WERI-Rb-1 (cell line): ENCODE results near the gene RTN4RL1.

Experiments used
- DNase-seq: peaks from one replicate; pipeline ENCODE4 v3.0.0-alpha.2; 2020
- H3K27ac ChIP-seq: fragments of 250-450 bp; sonication (Bioruptor Pico); 2 replicates; pipeline ENCODE4 v1.5.1; 2020; ENCODE audit warnings: mild to moderate bottlenecking, moderate library complexity
- H3K27me3 ChIP-seq: fragments of 250-450 bp; sonication (Bioruptor Pico); 2 replicates; pipeline ENCODE4 v1.5.1; 2021; ENCODE audit warnings: mild to moderate bottlenecking, low read depth, moderate library complexity; ENCODE audit not compliant: insufficient read depth, severe bottlenecking
- H3K36me3 ChIP-seq: fragments of 250-450 bp; sonication (Bioruptor Pico); 2 replicates; pipeline ENCODE4 v1.5.1; 2020; ENCODE audit warnings: mild to moderate bottlenecking, moderate library complexity
- H3K4me3 ChIP-seq: 2 replicates; pipeline ENCODE4 v1.5.1; 2011; ENCODE audit warnings: low read depth, mild to moderate bottlenecking, control low read depth, low read length
- H3K9me3 ChIP-seq: fragments of 250-450 bp; sonication (Bioruptor Pico); 2 replicates; pipeline ENCODE4 v1.5.1; 2021; ENCODE audit warnings: mild to moderate bottlenecking, moderate library complexity; ENCODE audit not compliant: severe bottlenecking
- TF ChIP-seq, protein P1 (sequence below): IDR thresholded peaks from 2 replicates; pipeline ENCODE4 v1.5.1; 2011; ENCODE audit warnings: low read depth, mild to moderate bottlenecking, control low read depth, inconsistent platforms, low read length

The RTN4RL1 gene

DNA sequence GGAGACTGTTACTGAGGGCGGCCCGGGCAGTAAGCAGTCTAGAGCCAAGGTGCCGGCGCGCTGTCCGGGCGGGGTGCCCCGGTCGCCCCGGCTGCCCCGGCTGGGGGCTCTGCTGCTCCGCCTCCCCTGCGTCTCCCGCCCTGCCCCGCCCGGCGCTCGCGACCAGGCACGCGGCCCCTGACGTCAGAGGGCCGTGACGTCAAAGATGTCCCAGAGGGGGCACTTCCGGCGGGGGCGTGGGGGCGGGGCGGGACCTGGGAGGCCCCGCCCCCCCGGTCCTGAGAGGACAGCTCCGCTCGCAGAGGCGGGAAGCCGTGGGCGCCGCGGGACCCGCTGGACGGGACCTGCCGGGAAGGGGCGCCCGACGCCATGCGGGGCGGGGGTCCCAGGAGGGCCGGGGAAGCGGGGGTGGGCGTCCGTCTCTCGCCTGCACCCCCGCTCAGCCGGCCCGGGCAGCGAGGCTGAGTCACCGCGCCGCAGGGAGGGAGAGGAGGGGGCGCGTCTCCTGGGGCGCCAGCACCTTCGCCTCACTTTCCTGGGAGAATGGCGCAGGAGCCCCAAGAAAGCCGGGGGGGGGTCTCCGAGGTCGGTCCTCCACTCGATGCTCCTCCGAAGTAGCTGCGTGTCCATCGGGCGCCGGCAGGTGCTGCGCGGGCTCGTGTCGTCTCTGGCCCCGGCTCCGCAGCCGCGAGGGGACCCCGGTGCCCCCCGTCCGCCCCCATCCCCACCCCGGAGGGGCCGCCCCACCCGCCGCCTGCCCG lies 25.3 kb upstream of the RTN4RL1 start:
- TF ChIP-seq, protein P1, sequence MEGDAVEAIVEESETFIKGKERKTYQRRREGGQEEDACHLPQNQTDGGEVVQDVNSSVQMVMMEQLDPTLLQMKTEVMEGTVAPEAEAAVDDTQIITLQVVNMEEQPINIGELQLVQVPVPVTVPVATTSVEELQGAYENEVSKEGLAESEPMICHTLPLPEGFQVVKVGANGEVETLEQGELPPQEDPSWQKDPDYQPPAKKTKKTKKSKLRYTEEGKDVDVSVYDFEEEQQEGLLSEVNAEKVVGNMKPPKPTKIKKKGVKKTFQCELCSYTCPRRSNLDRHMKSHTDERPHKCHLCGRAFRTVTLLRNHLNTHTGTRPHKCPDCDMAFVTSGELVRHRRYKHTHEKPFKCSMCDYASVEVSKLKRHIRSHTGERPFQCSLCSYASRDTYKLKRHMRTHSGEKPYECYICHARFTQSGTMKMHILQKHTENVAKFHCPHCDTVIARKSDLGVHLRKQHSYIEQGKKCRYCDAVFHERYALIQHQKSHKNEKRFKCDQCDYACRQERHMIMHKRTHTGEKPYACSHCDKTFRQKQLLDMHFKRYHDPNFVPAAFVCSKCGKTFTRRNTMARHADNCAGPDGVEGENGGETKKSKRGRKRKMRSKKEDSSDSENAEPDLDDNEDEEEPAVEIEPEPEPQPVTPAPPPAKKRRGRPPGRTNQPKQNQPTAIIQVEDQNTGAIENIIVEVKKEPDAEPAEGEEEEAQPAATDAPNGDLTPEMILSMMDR, result no peak
- Histone ChIP-seq H3K36me3 (no peaks in the 10 kb centered on the region), H3K27me3 (peaks cover 16% of the 10 kb centered on the region), H3K27ac (peak overlapping the region; percentile 80), H3K4me3 (peak overlapping the region; percentile 67), H3K9me3 (no peaks in the 10 kb centered on the region)
- DNase-seq, result peak; percentile 87

GRCh38 chr17:2049333-2050299 lies 24.5 kb upstream of the RTN4RL1 start:
- H3K27ac ChIP-seq, result peak overlapping the region; percentile 80
- H3K36me3 ChIP-seq, result peaks cover 3% of the 10 kb centered on the region

GRCh38 chr17:2048805-2049204 lies 23.7 kb upstream of the RTN4RL1 start:
- Histone ChIP-seq H3K27ac (no peak overlapping the region), H3K4me3 (peak overlapping the region; percentile 67), H3K36me3 (peaks cover 11% of the 10 kb centered on the region), H3K9me3 (no peaks in the 10 kb centered on the region), H3K27me3 (peaks cover 16% of the 10 kb centered on the region)
- DNase-seq, result no peak
- TF ChIP-seq, protein P1, result no peak

More at GRCh38 chr17:2049333-2050299, 24.5 kb upstream of the RTN4RL1 start:
- peaks cover 16% of the 10 kb centered on the region for H3K27me3 ChIP-seq
- H3K4me3 ChIP-seq, result peak overlapping the region; percentile 67
- peak; percentile 83 for DNase-seq
- TF ChIP-seq, protein P1, result no peak
- H3K9me3 ChIP-seq, result no peaks in the 10 kb centered on the region

- DNase-seq, result no peak
- Histone ChIP-seq H3K27ac (no peak overlapping the region), H3K27me3 (peaks cover 13% of the 10 kb centered on the region), H3K4me3 (no peak overlapping the region), H3K9me3 (no peaks in the 10 kb centered on the region), H3K36me3 (peaks cover 24% of the 10 kb centered on the region)
- TF ChIP-seq, protein P1, result no peak
Observed at GRCh38 chr17:2047590-2047989, 22.5 kb upstream of the RTN4RL1 start.

DNA sequence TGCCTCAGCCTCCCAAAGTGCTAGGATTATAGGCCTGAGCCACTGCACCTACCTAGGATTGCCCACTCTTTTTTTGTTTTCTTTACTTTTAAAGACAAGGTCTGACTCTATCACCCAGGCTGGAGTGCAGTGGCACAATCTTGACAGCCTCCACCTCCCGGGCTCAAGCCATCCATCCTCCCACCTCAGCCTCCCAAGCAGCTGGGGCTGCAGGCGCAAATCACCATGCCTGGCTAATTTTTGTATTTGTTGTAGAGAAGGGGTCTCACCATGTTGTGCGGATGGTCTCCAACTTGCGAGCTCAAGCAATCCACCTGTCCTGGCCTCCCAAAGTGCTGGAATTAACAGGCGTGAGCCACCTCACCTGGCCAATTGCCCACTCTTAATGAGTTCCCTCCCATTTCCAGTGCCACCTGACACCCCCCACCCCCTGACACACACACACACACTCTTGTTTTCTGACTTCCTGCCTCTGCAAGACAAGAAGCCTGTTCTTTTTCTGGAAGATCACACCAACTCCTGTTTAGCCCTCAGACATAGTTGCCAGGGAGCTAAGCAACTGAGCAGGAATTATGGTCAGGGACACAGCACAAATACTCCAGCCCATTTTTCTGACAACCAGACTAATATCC lies 19.2 kb upstream of the RTN4RL1 start:
- H3K36me3 ChIP-seq, result peaks cover 36% of the 10 kb centered on the region
- no peak overlapping the region for H3K27ac ChIP-seq
- TF ChIP-seq, protein P1, result no peak
- no peak overlapping the region for H3K4me3 ChIP-seq
- H3K27me3 ChIP-seq, result no peaks in the 10 kb centered on the region
- DNase-seq, result no peak
- H3K9me3 ChIP-seq, result no peaks in the 10 kb centered on the region
